Activated CD4-positive, alpha-beta memory T cell treated with anti-CD3 and anti-CD28 coated beads, Interleukin-2, amount 10 ng/mL, durations not matched to agents 7 days and 5 days (primary cell): ENCODE results near the gene GRIK2. TPM values are rescaled to one million over a fixed set of nuclear protein-coding genes. Genes with fewer than 3 reads are reported as not detected.

ENCODE experiments used
- CTCF ChIA-PET: fragments of 350-600 bp; sonication (Branson Sonifier 250); formaldehyde crosslinking; loops from one replicate; lab custom pipeline; 2021; ENCODE audit warnings: antibody characterized with exemption, inconsistent platforms; lab: Charles Lee
- POLR2A ChIA-PET: fragments of 350-600 bp; sonication (Branson Sonifier 250); formaldehyde crosslinking; loops from one replicate; lab custom pipeline; 2021; ENCODE audit warnings: antibody characterized with exemption; lab: Charles Lee
- DNase-seq: peaks from one replicate; pipeline ENCODE4 v3.0.0-alpha.2; 2020
- H3K27ac Mint-ChIP-seq: one replicate; pipeline ENCODE4 v1.8.0; 2021; ENCODE audit warnings: mild to moderate bottlenecking, mixed read lengths
- H3K27me3 Mint-ChIP-seq: one replicate; pipeline ENCODE4 v1.8.0; 2021; ENCODE audit warnings: mixed read lengths
- H3K36me3 Mint-ChIP-seq: one replicate; pipeline ENCODE4 v1.8.0; 2021; ENCODE audit warnings: low read depth, mixed read lengths
- H3K4me1 Mint-ChIP-seq: one replicate; pipeline ENCODE4 v1.8.0; 2021; ENCODE audit warnings: mixed read lengths
- H3K4me3 Mint-ChIP-seq: one replicate; pipeline ENCODE4 v1.8.0; 2021; ENCODE audit warnings: mild to moderate bottlenecking, mixed read lengths
- H3K9me3 Mint-ChIP-seq: one replicate; pipeline ENCODE4 v1.8.0; 2021; ENCODE audit warnings: mixed read lengths
- total RNA-seq, 2 experiments: library from RNA; stranded (reverse); gene quantifications; one replicate each; pipeline ENCODE4 v1.2.3, GENCODE V29; 2021

GRIK2 gene
- total RNA-seq, 2 experiments from 2014 or later = not detected

- CTCF ChIA-PET = no interaction called here
- Mint-ChIP-seq H3K36me3 (no peaks in the 10 kb centered on the region), H3K9me3 (no peaks in the 10 kb centered on the region), H3K27ac (no peak overlapping the region), H3K27me3 (no peaks in the 10 kb centered on the region), H3K4me3 (no peak overlapping the region), H3K4me1 (no peaks in the 10 kb centered on the region)
- no peak for DNase-seq
- POLR2A ChIA-PET = no interaction called here
Measured at GRCh38 chr6:101847690-101848089, 454.2 kb downstream of the GRIK2 start.

DNA sequence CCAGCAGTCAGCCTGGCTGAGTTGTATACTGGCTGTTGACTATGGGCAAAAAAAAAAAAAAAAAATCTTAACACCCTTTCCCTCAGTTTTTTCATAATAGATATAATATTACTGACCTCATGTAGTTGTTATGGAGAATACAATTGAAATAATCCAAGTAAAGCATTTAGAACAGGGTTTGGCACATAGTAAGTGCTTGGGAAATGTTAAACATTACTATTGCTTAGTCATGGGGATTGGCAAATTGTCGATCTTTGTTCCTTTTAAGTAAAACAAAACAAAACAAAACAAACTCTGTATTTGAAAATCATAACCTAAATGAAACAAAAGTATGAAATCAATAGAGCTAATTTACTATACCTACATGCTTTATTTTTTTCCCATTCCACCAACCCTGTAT is 458.4 kb downstream of the GRIK2 start:
- Mint-ChIP-seq H3K27ac (no peak overlapping the region), H3K36me3 (no peaks in the 10 kb centered on the region), H3K9me3 (no peaks in the 10 kb centered on the region), H3K27me3 (no peaks in the 10 kb centered on the region), H3K4me3 (no peak overlapping the region), H3K4me1 (no peaks in the 10 kb centered on the region)
- no peak for DNase-seq
- POLR2A ChIA-PET = no interaction called here
- CTCF ChIA-PET = no interaction called here

- DNase-seq = no peak
- no peaks in the 10 kb centered on the region for H3K27me3 Mint-ChIP-seq
- H3K36me3 Mint-ChIP-seq = no peaks in the 10 kb centered on the region
- no peak overlapping the region for H3K4me3 Mint-ChIP-seq
- ChIA-PET CTCF (no interaction called here), POLR2A (no interaction called here)
- no peaks in the 10 kb centered on the region for H3K4me1 Mint-ChIP-seq
- no peaks in the 10 kb centered on the region for H3K9me3 Mint-ChIP-seq
- no peak overlapping the region for H3K27ac Mint-ChIP-seq
Measured at GRCh38 chr6:101853231-101854085, 459.9 kb downstream of the GRIK2 start.

DNA sequence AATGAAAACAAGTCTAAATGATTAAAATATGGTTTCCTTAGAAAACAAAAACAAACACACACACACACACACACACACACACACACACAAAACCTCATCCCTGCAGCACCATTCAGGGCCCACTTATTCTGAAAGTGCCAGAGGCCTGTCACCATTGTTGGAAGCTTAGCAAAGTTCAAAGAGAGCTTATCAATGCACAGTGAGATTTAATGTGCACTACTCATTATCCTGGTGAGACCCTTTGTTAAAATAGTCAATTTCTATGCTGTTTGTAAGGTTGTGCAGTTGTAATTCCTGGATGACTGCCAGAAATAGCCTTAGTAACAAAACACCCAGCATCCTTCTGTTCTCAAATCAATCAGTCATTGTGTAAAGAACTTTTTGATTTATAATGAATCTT is 482.9 kb downstream of the GRIK2 start:
- no peak overlapping the region for H3K4me3 Mint-ChIP-seq
- no peaks in the 10 kb centered on the region for H3K27me3 Mint-ChIP-seq
- DNase-seq = no peak
- no peaks in the 10 kb centered on the region for H3K36me3 Mint-ChIP-seq
- ChIA-PET CTCF (interaction anchor here (0.7 kb wide), 1 partner anchor 22 kb away, joined by 4 read pairs; no protein-coding TSS in a partner anchor), POLR2A (no interaction called here)
- no peak overlapping the region for H3K27ac Mint-ChIP-seq
- H3K4me1 Mint-ChIP-seq = no peaks in the 10 kb centered on the region
- peaks cover 6% of the 10 kb centered on the region for H3K9me3 Mint-ChIP-seq

DNA sequence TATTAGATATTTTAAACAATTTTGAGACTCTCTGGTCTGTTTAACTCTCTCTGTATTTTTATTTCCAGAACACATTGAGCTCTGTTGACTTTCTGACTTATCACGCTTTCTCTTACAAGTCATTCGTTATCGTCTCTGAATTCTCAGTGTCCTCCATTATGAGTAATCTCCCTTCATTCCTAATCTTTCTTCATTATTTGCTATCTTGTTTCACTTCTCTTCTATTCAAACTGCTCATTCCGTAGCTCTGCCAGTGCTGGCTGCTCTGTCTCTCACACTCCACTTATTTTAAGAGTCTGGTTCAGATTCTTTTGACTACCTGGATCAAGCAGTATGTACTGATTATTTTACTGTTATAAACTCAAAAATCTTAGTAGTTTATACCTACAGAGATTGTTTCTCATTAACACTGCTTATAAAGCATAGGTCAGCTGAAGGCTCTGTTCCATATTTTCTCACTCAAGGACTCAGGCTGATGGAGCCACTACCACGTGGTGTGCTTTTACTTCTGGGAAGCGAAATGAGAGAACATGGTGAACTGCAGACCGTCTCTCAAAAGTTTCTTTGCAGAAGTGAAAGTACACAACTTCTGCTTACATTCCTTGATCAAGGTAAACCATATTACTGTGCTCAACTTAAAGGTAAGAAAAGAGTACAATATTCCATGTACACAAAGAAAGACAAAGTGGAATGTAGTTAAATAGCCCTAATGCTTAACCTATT is 485.2 kb downstream of the GRIK2 start:
- ChIA-PET CTCF (no interaction called here), POLR2A (no interaction called here)
- H3K4me3 Mint-ChIP-seq = no peak overlapping the region
- DNase-seq = no peak
- H3K27ac Mint-ChIP-seq = no peak overlapping the region
- H3K9me3 Mint-ChIP-seq = peaks cover 6% of the 10 kb centered on the region
- H3K36me3 Mint-ChIP-seq = no peaks in the 10 kb centered on the region
- no peaks in the 10 kb centered on the region for H3K27me3 Mint-ChIP-seq
- no peaks in the 10 kb centered on the region for H3K4me1 Mint-ChIP-seq

DNA sequence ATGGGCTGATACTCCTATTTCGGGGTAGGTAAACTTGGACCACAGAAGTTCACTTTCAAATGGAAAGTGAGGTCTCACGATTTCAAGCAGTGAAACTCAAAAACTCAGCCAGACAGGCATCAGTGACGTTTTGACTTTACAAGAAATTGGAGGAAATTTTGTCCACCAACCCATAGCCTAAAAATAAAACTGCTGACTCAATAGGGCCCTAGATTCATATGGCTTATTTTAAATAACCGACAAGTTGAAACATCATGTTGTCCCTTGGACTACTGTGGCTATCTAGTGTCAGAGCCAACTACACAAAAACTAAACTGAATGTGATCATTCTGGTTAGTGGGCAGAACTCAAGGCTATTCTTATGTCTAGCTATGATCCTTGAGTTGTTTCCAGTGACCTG is 486.3 kb downstream of the GRIK2 start:
- Mint-ChIP-seq H3K27me3 (no peaks in the 10 kb centered on the region), H3K36me3 (no peaks in the 10 kb centered on the region), H3K27ac (no peak overlapping the region), H3K9me3 (peaks cover 3% of the 10 kb centered on the region), H3K4me1 (no peaks in the 10 kb centered on the region), H3K4me3 (no peak overlapping the region)
- POLR2A ChIA-PET = no interaction called here
- CTCF ChIA-PET = no interaction called here
- DNase-seq = no peak

DNA sequence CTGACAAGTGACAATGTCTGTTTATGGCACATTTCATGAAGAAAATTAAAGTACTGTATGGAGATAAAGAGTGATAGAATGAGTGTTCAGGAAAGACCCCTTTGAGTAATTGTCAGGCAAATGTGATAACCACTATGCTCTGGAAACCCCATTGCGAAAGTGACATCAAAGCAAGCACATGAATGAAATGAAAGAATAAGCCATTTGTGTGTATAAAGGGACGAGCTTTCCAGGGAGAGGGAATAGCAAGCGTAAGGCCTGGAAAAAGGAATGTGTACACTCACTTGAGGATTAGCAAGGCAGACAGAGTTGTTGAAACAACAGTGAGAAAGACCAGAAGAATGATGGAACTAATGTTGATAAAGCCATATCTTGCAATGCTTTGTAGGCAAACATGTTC is 490.0 kb downstream of the GRIK2 start:
- H3K36me3 Mint-ChIP-seq = no peaks in the 10 kb centered on the region
- H3K4me3 Mint-ChIP-seq = no peak overlapping the region
- no peak for DNase-seq
- H3K4me1 Mint-ChIP-seq = no peaks in the 10 kb centered on the region
- ChIA-PET POLR2A (no interaction called here), CTCF (no interaction called here)
- no peaks in the 10 kb centered on the region for H3K27me3 Mint-ChIP-seq
- peaks cover 3% of the 10 kb centered on the region for H3K9me3 Mint-ChIP-seq
- H3K27ac Mint-ChIP-seq = no peak overlapping the region

DNA sequence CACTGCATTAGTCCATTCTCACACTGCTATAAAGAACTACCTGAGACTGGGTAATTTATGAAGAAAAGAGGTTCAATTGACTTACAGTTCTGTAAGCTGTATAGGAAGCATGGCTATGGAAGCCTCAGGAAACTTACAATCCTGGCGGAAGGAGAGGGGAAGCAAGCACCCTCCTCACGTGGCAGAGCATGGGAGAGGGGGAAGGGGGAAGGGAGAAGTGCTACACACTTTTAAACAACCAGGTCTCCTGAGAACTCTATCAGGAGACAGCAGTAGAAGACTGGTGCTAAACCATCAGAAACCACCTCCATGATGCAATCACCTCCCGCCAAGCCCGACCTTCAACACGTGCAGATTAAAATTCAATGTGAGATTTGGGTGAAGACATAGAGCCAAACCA is 494.0 kb downstream of the GRIK2 start:
- no peaks in the 10 kb centered on the region for H3K4me1 Mint-ChIP-seq
- POLR2A ChIA-PET = no interaction called here
- no peak overlapping the region for H3K27ac Mint-ChIP-seq
- no peaks in the 10 kb centered on the region for H3K9me3 Mint-ChIP-seq
- no peak overlapping the region for H3K4me3 Mint-ChIP-seq
- H3K36me3 Mint-ChIP-seq = no peaks in the 10 kb centered on the region
- no peaks in the 10 kb centered on the region for H3K27me3 Mint-ChIP-seq
- CTCF ChIA-PET = no interaction called here
- DNase-seq = no peak

GRCh38 chr6:101907356-101908217 is 514.1 kb downstream of the GRIK2 start:
- H3K27ac Mint-ChIP-seq = no peak overlapping the region
- ChIA-PET POLR2A (no interaction called here), CTCF (no interaction called here)
- DNase-seq = no peak
- H3K4me1 Mint-ChIP-seq = no peaks in the 10 kb centered on the region
- H3K36me3 Mint-ChIP-seq = no peaks in the 10 kb centered on the region
- no peaks in the 10 kb centered on the region for H3K9me3 Mint-ChIP-seq
- H3K27me3 Mint-ChIP-seq = no peaks in the 10 kb centered on the region
- H3K4me3 Mint-ChIP-seq = no peak overlapping the region

DNA sequence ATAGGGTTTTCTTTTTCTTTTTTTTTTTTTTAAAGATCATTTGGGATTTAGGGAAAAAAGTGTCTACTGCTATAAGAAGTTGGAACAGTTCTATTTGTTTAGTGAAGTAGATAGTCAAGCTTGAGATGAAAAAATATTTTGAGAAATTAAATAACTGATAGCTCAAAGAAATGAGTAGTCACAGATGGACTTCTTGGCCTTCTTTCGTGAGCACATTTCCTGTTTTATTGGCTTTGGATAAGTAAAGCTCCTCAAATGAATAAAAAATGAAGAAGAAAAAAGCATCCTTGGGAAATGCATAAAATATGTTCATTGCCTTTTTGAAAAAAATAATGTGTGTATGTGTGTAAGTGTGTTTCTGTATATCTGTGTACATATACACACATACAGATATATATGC is 515.9 kb downstream of the GRIK2 start:
- ChIA-PET POLR2A (no interaction called here), CTCF (no interaction called here)
- H3K27me3 Mint-ChIP-seq = no peaks in the 10 kb centered on the region
- H3K4me3 Mint-ChIP-seq = no peak overlapping the region
- H3K9me3 Mint-ChIP-seq = no peaks in the 10 kb centered on the region
- no peaks in the 10 kb centered on the region for H3K4me1 Mint-ChIP-seq
- no peak overlapping the region for H3K27ac Mint-ChIP-seq
- no peak for DNase-seq
- H3K36me3 Mint-ChIP-seq = no peaks in the 10 kb centered on the region

GRCh38 chr6:101912311-101912710 is 518.8 kb downstream of the GRIK2 start:
- CTCF ChIA-PET = no interaction called here
- H3K9me3 Mint-ChIP-seq = peaks cover 3% of the 10 kb centered on the region

DNA sequence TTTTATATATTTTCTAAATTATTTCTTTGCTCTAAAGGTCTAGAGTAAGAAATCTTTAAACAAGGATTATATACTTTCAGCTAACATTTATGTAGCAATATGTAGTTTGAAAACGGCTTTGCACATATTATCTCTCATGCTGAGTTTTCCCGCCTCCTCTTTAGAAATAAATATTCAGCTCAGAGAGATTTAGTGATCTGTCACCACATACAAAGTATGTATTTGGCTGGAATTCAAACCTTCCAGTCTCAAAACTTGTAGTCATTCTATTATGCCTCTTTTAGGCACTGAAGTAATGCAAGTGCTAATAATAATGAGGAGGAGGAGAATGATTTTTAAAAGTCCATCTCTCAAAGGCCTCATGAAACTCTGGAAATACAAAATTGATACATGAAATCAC is 525.0 kb downstream of the GRIK2 start:
- no peak for DNase-seq
- Mint-ChIP-seq H3K4me1 (no peaks in the 10 kb centered on the region), H3K27me3 (no peaks in the 10 kb centered on the region), H3K36me3 (no peaks in the 10 kb centered on the region), H3K9me3 (peaks cover 5% of the 10 kb centered on the region), H3K4me3 (no peak overlapping the region), H3K27ac (no peak overlapping the region)
- CTCF ChIA-PET = no interaction called here
- POLR2A ChIA-PET = no interaction called here

More at GRCh38 chr6:101912311-101912710, 518.8 kb downstream of the GRIK2 start:
- H3K27me3 Mint-ChIP-seq = no peaks in the 10 kb centered on the region
- H3K4me3 Mint-ChIP-seq = no peak overlapping the region
- no peaks in the 10 kb centered on the region for H3K4me1 Mint-ChIP-seq
- POLR2A ChIA-PET = no interaction called here
- no peak overlapping the region for H3K27ac Mint-ChIP-seq
- no peaks in the 10 kb centered on the region for H3K36me3 Mint-ChIP-seq
- no peak for DNase-seq

- Mint-ChIP-seq H3K4me1 (no peaks in the 10 kb centered on the region), H3K27ac (no peak overlapping the region), H3K4me3 (no peak overlapping the region), H3K27me3 (no peaks in the 10 kb centered on the region), H3K9me3 (peaks cover 4% of the 10 kb centered on the region), H3K36me3 (no peaks in the 10 kb centered on the region)
- DNase-seq = no peak
- POLR2A ChIA-PET = no interaction called here
- CTCF ChIA-PET = no interaction called here
Measured at GRCh38 chr6:101921829-101922450, 528.4 kb downstream of the GRIK2 start.
